Heart right ventricle (tissue), 16 donors: ENCODE results near the gene RFT1. TPM values are rescaled to one million over a fixed set of nuclear protein-coding genes. Genes with fewer than 3 reads are reported as not detected.
A peak's percentile ranks its signal among the peaks of the same experiment; 100 is the strongest.

Experiments
- ATAC-seq, 8 donors: fragments of 200-7000 bp; cut with Tn5 transposase; one replicate each; pipeline ENCODE4 v1.9.1; 2020; ENCODE audit warnings: mild to moderate bottlenecking in 8 of 8, moderate library complexity in 8 of 8, moderate number of reproducible peaks in 1 of 8
- DNase-seq, 2 donors: peaks; one replicate each; pipeline ENCODE4 v3.0.0-alpha.2; 2020
- H3K27ac ChIP-seq, 10 donors: fragments of 200-600 bp; sonication (generic) in 2 of 10; one replicate each; pipeline versions ENCODE4 v1.5.0 to v1.8.0; 2020 to 2022; ENCODE audit warnings: mild to moderate bottlenecking in 3 of 10
- H3K27me3 ChIP-seq, 7 donors: fragments of 200-600 bp; one replicate each; pipeline ENCODE4 v1.8.0; 2021 to 2022; ENCODE audit warnings: mild to moderate bottlenecking in 2 of 7
- H3K36me3 ChIP-seq, 9 donors: fragments of 200-600 bp; sonication (generic) in 1 of 9; one replicate each; pipeline versions ENCODE4 v1.5.0 to v1.8.0; 2020 to 2022; ENCODE audit warnings: mild to moderate bottlenecking in 2 of 9
- H3K4me1 ChIP-seq, 9 donors: fragments of 200-600 bp; sonication (generic) in 1 of 9; one replicate each; pipeline versions ENCODE4 v1.5.0 to v1.8.0; 2020 to 2022; ENCODE audit warnings: mild to moderate bottlenecking in 4 of 9
- H3K4me3 ChIP-seq, 10 donors: fragments of 200-600 bp; sonication (generic) in 2 of 10; one replicate each; pipeline versions ENCODE4 v1.5.0 to v1.8.0; 2020 to 2022; ENCODE audit warnings: mild to moderate bottlenecking in 7 of 10, moderate library complexity in 2 of 10
- H3K9me3 ChIP-seq, 11 donors: fragments of 200-600 bp in 10 of 11; sonication (generic) in 2 of 11; one replicate each; pipeline versions ENCODE4 v1.5.0 to v1.8.0; 2013 to 2022; ENCODE audit warnings: mild to moderate bottlenecking in 2 of 11, control low read depth in 1 of 11, moderate library complexity in 1 of 11
- WGBS, 2 donors: extraction: QIAGEN DNeasy Blood & Tissue Kit; methylation state at CpG; one replicate each; pipeline ENCODE4 v1.1.7; 2013; ENCODE audit warnings: inconsistent platforms in 1 of 2; 5-methylcytosine and 5-hydroxymethylcytosine counted together
- intact Hi-C, 10 donors: fragments of 100-400 bp; cut with DNase I; formaldehyde crosslinking; loops; one replicate each; pipeline versions ENCODE4 v1.11.1 to v1.14.2; 2022
- polyA plus RNA-seq, 2 donors: library from polyadenylated mRNA; stranded (reverse); fragments of 200-250 nt; gene quantifications; one replicate each; pipeline ENCODE4 v1.2.3, GENCODE V29; 2013
- total RNA-seq, 10 donors: library from RNA; stranded (reverse); fragmentation: NEBNext Ultra II Directional in 3 of 10; extraction: Animal tissue kit (Norgen Biotek cat#: 25700) in 3 of 10; gene quantifications; one replicate each; pipeline versions ENCODE4 v1.2.1 to v1.2.4, GENCODE V29; 2021 to 2023
- TF ChIP-seq, protein P1 (sequence below), 9 donors: fragments of 200-600 bp; sonication (generic) in 2 of 9; IDR thresholded peaks; one replicate each; pipeline versions ENCODE4 v1.5.0 to v1.8.0; 2021 to 2022; ENCODE audit warnings: antibody characterized with exemption in 9 of 9, mild to moderate bottlenecking in 5 of 9, moderate library complexity in 1 of 9
- donor health status: Arrhythmogenic right ventricular cardiomyopathy.
- donor health status: ischemic (EF 13 %, LVEDD 7.1; RV severe dilation, severe dysfunction).
- donor health status: healthy with polysubstance abuse.
- donor health status: DM: no; HTN: yes; CAD: no.
- donor health status: DM: no; HTN: no; CAD: no.
- donor health status: ischemic (EF 25% LVEDD 6.9; RV normal size, moderate dysfunction).
- donor health status: ischemic (EF 25% LVEDD 5.7; RV mildly dilated, moderate dysfunction).
- donor health status: healthy.
- donor health status: DM: yes; HTN: yes; CAD: no.
- donor health status: Ischemic cardiomyopathy.
- donor health status: ischemic (EF 35%, LVEDD 5.7; RV mildly dilated, moderate dysfunction).
- donor health status: nonischemic (EF 11% LVEDD 7.7; RV severe dilation, severe dysfunction).
- donor health status: DM: yes; HTN: yes; CAD: no.
- donor health status: PGD.
- donor health status: ischemic (EF 29% LVEDD 5.4; RV normal size, mild dysfunction).
- donor health status: nonischemic (EF 23%, LVEDD 6.1; RV moderate dilation, normal function).

The RFT1 gene
- total and polyA plus RNA-seq, 12 donors = 4.6 to 13.1 (median 9.1) TPM

GRCh38 chr3:53145713-53146080 is 15.5 kb upstream of the RFT1 start:
- TF ChIP-seq, protein P1, sequence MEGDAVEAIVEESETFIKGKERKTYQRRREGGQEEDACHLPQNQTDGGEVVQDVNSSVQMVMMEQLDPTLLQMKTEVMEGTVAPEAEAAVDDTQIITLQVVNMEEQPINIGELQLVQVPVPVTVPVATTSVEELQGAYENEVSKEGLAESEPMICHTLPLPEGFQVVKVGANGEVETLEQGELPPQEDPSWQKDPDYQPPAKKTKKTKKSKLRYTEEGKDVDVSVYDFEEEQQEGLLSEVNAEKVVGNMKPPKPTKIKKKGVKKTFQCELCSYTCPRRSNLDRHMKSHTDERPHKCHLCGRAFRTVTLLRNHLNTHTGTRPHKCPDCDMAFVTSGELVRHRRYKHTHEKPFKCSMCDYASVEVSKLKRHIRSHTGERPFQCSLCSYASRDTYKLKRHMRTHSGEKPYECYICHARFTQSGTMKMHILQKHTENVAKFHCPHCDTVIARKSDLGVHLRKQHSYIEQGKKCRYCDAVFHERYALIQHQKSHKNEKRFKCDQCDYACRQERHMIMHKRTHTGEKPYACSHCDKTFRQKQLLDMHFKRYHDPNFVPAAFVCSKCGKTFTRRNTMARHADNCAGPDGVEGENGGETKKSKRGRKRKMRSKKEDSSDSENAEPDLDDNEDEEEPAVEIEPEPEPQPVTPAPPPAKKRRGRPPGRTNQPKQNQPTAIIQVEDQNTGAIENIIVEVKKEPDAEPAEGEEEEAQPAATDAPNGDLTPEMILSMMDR (IDR thresholded peaks at IDR 0.05) = no peak
- no peak for ATAC-seq
- H3K27ac ChIP-seq = no peak overlapping the region
- H3K4me1 ChIP-seq = peaks cover 0 to 58% (median 0%) of the 10 kb centered on the region in 9 donors
- DNase-seq = no peak
- no peaks in the 10 kb centered on the region for H3K9me3 ChIP-seq
- H3K4me3 ChIP-seq = no peak overlapping the region
- H3K36me3 ChIP-seq = no peaks in the 10 kb centered on the region
- 72 to 89% methylated on average over 3 of the region's 3 CpGs for WGBS, 2 donors
- intact Hi-C loops = no loop called here
- H3K27me3 ChIP-seq = no peaks in the 10 kb centered on the region

- 73 to 75% methylated on average over 11 of the region's 11 CpGs for WGBS, 2 donors
- TF ChIP-seq, protein P1 (IDR thresholded peaks at IDR 0.05) = no peak
- Histone ChIP-seq H3K4me3 (no peak overlapping the region), H3K27ac (no peak overlapping the region), H3K36me3 (no peaks in the 10 kb centered on the region), H3K9me3 (no peaks in the 10 kb centered on the region), H3K4me1 (peaks cover 0 to 58% (median 5%) of the 10 kb centered on the region in 9 donors), H3K27me3 (no peaks in the 10 kb centered on the region)
- intact Hi-C loops = loop anchor here in 1 of 10 donors (5.0 kb wide), 1 partner anchor 32 kb away; no protein-coding TSS in a partner anchor
- DNase-seq (no peak), ATAC-seq (no peak)
These were observed 14.9 kb upstream of the RFT1 start for GRCh38 chr3:53144862-53145712.

- Histone ChIP-seq H3K9me3 (no peaks in the 10 kb centered on the region), H3K4me1 (peaks cover 0 to 58% (median 10%) of the 10 kb centered on the region in 9 donors), H3K27ac (no peak overlapping the region), H3K27me3 (no peaks in the 10 kb centered on the region), H3K36me3 (no peaks in the 10 kb centered on the region), H3K4me3 (no peak overlapping the region)
- intact Hi-C loops = loop anchor here in 1 of 10 donors (5.0 kb wide), 1 partner anchor 33 kb away; no protein-coding TSS in a partner anchor
- TF ChIP-seq, protein P1 (IDR thresholded peaks at IDR 0.05) = no peak
- DNase-seq (no peak), ATAC-seq (no peak)
- WGBS, 2 donors = 96 to 100% methylated on average over 4 of the region's 4 CpGs
These were observed 14.2 kb upstream of the RFT1 start for GRCh38 chr3:53144446-53144845.

DNA sequence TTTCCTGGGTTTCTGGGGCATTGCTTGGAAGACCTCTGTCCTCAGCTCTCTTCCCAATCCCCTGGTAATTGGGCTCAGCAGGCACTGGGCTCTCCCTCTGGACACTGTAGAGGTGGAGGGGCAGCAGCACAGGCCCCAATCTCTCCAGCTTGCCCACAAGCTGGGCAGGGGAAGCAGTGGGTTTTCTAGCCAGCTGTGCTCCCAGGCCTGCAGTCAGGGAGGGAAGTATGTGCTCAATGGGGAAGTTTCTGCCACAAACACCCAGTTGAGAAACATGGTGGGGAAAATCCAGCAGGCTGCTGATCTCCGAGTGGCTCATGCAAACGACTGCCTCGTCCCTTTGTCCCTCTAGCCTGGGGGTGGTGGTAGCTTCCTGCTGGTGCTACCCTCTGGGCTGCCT is 12.8 kb upstream of the RFT1 start:
- intact Hi-C loops = loop anchor here in 1 of 10 donors (5.0 kb wide), 1 partner anchor 34 kb away; no protein-coding TSS in a partner anchor

More for the DNA sequence above, 12.8 kb upstream of the RFT1 start:
- H3K4me3 ChIP-seq = no peak overlapping the region
- peak overlapping the region in 1 of 10 donors; percentile 31 for H3K27ac ChIP-seq
- TF ChIP-seq, protein P1 (IDR thresholded peaks at IDR 0.05) = no peak
- H3K4me1 ChIP-seq = peaks cover 0 to 58% (median 10%) of the 10 kb centered on the region in 9 donors
- no peaks in the 10 kb centered on the region for H3K9me3 ChIP-seq
- no peaks in the 10 kb centered on the region for H3K27me3 ChIP-seq
- WGBS, 2 donors = 70 to 83% methylated on average over 3 of the region's 3 CpGs
- DNase-seq (peak in 1 of 2 donors; percentile 22), ATAC-seq (peak in 4 of 8 donors; percentile 23 to 59 (median 50))
- no peaks in the 10 kb centered on the region for H3K36me3 ChIP-seq
